HS-27A (cell line): ENCODE data around the gene WIPF2.

Source experiments
- DNase-seq: peaks from one replicate; pipeline ENCODE4 v3.0.0-alpha.2; 2012; ENCODE audit warnings: low read depth, missing footprints

WIPF2 gene, protein sequence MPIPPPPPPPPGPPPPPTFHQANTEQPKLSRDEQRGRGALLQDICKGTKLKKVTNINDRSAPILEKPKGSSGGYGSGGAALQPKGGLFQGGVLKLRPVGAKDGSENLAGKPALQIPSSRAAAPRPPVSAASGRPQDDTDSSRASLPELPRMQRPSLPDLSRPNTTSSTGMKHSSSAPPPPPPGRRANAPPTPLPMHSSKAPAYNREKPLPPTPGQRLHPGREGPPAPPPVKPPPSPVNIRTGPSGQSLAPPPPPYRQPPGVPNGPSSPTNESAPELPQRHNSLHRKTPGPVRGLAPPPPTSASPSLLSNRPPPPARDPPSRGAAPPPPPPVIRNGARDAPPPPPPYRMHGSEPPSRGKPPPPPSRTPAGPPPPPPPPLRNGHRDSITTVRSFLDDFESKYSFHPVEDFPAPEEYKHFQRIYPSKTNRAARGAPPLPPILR

DNA sequence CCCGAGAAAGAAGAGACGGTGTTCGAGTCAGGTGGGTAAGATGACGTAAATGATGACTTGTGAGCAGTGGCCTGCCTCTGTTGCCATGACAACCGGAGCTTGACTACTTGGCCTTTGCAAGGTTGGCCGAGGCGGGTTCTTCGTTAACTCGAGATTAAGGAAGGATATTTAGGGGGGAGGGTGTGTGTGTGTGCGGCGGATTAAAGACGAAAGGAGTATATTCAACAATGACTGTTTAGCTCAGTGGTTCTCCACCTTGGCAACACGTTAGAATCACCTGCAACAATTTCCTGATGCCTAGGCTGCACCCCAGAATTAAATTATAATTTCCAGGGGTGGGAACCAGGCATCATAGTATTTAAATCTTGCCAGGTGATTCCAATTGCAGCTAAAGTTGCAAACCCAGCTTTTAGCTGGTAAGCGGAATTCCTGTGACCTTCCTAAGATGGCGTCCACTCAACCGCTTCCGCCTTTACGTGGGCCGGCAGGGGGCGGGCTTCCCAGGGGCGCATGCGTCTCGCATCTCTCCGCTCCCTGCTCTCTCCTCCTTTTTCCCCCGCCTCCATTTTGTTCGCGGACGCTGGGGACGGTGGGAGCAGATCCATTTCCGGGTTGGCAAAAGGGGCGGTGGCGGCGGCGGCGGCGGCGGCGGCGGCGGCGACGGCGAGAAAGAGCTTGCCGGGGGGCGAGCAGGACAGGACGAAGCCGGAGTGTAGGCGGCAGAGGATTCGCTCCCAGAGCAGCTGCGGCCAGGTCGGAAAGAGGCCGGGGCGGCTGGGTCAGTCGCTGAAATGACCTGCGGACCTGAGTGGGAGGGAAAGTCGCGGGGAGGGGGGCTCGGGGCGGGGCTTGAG, at the start of gene WIPF2:
TSS of gene WIPF2 (plus strand) at position 565 of the 854 bp plus-strand sequence. CDS start 37,156 bp downstream, outside the sequence.
- DNase-seq: peak; percentile 65

DNA sequence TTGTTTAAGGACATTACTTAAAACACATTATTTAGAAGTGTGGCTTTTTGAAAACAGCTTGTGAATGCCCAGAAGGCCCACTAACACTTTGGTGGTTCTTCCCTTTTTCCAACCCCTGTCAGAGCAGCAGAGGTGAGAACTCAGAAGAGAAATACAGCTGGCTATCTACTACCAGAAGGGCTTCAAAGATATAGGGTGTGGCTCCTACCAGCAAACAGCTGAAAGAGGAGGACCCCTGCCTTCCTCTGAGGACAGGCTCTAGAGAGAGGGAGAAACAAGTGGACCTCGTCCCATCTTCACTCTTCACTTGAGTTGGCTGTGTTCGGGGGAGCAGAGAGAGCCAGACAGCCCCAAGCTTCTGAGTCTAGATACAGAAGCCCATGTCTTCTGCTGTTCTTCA, 48.8 kb upstream of the WIPF2 start:
- no peak for DNase-seq

DNA sequence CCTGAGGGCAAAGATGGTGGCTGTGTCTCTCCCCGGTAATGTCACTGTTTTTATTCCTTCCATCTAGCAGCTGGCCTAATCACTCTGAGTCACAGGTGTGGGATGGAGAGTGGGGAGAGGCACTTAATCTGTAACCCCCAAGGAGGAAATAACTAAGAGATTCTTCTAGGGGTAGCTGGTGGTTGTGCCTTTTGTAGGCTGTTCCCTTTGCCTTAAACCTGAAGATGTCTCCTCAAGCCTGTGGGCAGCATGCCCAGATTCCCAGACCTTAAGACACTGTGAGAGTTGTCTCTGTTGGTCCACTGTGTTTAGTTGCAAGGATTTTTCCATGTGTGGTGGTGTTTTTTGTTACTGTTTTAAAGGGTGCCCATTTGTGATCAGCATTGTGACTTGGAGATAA, 47.4 kb upstream of the WIPF2 start:
- DNase-seq: no peak

DNA sequence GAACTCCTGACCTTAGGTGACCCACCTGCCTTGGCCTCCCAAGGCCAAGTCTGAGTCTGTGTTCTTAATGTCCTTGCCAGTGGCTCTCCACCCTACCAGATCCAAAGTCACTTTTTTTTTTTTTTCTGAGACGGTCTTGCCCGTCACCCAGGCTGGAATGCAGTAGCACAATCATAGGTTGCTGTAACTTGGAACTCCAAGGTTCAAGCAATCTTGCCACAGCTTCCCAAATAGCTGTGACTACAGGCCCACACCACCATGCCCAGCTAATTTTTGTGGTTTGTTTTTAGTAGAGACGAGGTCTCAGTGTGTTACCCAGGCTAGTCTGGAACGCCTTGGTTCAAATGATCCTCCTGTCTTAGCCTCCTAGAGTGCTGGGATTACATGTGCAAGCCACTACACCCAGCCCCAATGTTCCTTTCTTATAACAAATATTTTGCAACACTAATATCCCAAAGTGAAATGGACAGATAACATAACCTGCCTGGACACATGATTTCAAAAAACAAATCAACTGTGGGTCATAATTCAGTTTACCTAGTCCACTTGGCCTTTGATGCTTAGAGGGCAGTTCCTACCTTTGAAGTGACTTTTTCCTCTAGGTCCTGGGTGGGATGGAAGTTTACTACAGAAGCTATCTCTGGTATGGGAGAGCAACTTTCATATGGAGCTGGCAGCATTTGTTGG, 45.9 kb upstream of the WIPF2 start:
- DNase-seq: no peak

DNA sequence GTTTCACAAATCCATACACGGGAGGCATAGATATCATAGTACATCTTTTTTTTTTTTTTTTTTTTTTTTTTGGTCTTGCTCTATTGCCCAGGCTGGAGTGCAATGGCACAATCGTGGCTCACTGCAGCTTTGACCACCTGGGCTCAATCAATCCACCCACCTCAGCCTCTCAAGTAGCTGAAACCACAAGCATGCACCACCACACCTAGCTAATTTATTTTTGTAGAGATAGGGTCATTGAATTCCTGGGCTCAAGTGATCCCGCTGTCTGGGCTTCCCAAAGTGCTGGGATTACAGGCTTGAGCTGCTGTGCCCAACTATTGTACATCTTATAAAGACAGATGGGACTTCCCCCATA, 45.3 kb upstream of the WIPF2 start:
- DNase-seq: no peak

DNA sequence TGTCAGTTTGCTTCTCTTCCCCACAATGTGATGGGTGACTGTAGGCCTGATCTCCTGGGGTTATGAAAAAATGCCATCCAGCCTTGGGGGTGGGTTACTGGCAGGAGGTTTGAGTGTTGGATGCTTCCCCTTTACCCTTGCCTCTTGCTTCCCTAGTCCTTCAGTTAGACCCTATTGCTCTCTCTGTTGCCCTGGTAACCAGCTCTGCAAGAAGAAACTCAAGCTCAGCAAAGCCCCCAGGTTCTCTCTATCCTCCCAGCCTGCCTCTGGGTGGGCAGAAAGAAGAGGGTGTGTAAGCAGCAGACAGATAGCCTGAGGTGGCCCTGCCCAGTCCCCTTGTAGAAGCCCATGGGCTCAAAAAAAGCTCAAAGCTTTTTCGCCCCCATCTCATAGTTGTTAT, 44.6 kb upstream of the WIPF2 start:
- no peak for DNase-seq

DNA sequence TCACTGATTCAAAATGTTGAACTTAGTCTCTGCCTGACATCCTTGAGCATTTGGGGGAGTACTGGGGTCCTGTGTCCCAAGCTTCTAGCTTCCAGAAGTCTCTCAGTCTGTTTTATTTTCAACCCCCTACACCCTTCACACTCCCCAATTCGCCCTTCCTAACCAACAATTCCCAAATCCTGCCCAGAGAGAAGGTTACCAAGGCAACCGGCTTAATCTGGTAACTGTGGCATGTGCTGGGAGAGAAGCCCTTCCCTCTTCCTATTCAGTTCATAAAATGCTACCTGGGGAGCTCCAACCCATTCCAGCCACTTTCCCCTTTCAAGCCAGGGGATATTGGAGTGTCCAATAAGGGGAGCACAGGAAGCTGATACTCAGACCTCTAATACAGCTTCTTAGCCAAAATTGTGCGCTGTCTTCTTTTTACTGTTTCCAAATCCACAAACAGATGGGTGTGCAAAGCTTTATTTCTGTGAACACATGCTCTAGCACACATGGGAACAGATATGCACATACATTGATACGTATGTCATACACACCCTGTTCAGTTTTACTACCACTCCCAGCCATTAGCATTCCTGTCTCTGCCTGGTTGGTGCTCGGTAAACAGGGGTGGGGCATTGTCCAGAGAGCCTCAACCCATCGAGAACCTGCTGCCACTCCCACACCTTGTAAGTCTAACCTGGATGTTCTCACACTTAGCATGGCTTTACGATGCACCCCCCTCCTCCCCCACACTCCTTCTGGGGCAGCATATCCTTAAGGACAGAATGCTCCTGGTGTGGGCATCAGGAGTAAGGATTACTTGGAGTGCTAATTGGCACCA, 43.0 kb upstream of the WIPF2 start:
- DNase-seq: no peak

- DNase-seq: no peak
These were observed 42.4 kb upstream of the WIPF2 start for GRCh38 chr17:40176754-40177110.

- no peak for DNase-seq
These were observed 41.7 kb upstream of the WIPF2 start, which contains the start of gene RAPGEFL1 for GRCh38 chr17:40177275-40177874. TSS of gene RAPGEFL1 (plus strand) at chr17:40177470. CDS start at chr17:40177862, 392 bp downstream.

GRCh38 chr17:40178021-40178601, 41.0 kb upstream of the WIPF2 start:
- DNase-seq: no peak

DNA sequence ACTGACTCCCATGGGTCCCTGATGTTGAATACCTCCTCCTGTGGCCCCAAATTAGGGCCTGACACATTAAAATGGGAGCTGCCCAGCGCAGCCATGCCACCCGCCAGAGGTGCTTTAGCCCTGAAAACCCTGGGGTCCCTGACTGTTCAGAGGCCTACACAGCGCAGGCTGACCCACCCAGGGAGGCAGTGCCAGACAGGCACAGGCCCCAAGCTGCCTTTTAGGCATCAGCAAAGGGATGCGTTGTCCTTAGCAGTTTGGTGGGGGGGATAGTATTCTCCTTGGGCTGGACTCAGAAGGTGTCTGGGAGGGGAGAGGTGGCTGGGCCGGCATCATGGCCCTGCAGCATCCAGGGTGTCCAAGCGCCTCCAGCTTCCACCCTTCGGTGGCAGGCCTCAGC, 40.4 kb upstream of the WIPF2 start:
- DNase-seq: no peak

GRCh38 chr17:40179923-40180659, 39.0 kb upstream of the WIPF2 start:
- no peak for DNase-seq

DNA sequence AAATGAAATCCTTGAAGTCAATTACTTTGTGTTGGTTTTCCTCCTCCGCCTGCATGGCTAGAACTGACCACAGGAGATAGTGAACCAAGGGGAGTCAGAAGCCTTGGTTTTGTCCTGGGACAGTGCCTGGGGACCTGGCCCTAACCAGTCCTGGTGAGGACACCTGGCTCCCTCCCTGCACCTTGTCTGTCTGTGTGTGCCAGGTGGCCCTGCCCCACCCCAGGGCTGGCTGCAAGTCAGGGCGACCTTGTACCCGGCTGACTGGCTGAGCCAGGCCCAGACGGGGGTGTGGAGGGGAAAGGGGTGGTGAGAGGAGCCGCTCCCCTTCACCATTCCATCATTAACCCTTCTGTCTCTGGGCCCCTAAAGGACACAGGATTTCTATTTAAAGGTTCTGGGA, 38.4 kb upstream of the WIPF2 start:
- no peak for DNase-seq

DNA sequence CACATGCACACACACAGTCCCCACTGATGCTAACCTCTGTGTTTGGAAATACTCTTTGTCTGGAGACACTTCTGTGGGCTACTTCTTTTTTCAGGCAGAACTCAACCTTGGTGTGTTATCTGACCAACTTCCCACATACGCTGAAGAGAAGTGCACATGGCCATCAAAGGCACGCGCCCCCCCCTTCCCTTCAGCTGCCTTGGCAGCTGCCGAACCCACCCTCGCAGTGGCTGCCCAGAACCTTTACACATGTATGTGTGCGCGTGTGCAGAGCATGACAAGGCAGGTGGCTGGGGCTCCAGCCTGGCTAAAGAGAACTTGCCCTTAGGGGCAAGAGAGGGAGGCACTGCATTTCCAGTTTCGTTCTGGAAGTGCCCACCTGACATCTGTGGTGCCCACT, 37.9 kb upstream of the WIPF2 start:
- DNase-seq: no peak

DNA sequence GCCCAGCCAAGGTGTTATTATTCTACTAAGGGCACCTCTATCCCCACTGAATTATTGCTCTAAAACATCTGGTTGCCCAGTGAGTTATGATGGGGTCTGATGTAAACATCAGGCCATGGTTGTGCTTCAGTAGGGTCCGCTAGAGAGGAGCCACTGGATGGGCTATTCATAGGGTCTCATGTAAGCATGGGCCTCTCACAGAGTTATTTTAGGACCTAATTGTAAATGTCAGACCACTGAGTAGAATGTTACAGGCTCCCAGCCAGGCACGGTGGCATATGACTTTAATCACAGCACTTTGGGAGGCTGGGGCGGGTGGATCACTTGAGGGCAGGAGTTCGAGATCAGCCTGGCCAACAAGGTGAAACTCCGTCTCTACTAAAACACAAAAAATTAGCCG, 36.5 kb upstream of the WIPF2 start:
- DNase-seq: no peak

- DNase-seq: no peak
These were observed 31.9 kb upstream of the WIPF2 start for GRCh38 chr17:40187238-40187637.

- no peak for DNase-seq
These were observed 30.4 kb upstream of the WIPF2 start for GRCh38 chr17:40188694-40189093.

- DNase-seq: no peak
These were observed 28.7 kb upstream of the WIPF2 start for GRCh38 chr17:40190197-40191021.
